ENCODE results near the gene SH3BP1.

- TF ChIP-seq NFATC3 (IDR thresholded peaks at IDR 0.05) (no peak), ZNF512 (tag; IDR thresholded peaks at IDR 0.05) (no peak), SMARCC2 (IDR thresholded peaks at IDR 0.05; ENCODE audit: low read depth) (no peak), CBX3 (IDR thresholded peaks at IDR 0.05; ENCODE audit: borderline replicate concordance in 1 of 2, low read length in 2 of 2) (no peak), ELF4 (CRISPR knock-in tag; IDR thresholded peaks at IDR 0.05) (no peak)
Observed at GRCh38 chr22:37663521-37664140, 24.2 kb downstream of the SH3BP1 start.
